HG03280 (cell line): ENCODE measurements around the gene SUPV3L1.
"Not testable (repeated sequence)": the region's sequence is repeated elsewhere in the genome, so short reads cannot be mapped to it uniquely, and the experiment has no call there.

Experiments
- ATAC-seq: cut with Tn5 transposase; IDR thresholded peaks from one replicate; pipeline ENCODE4 v1.9.1; 2021; ENCODE audit warnings: mild to moderate bottlenecking, moderate library complexity; ENCODE audit not compliant: unreplicated experiment

Gene SUPV3L1

GRCh38 chr10:69179743-69180524 lies at the start of gene SUPV3L1:
Gene SUPV3L1 (plus strand): TSS chr10:69180234. CDS start chr10:69180292, 58 bp downstream.
- peak; percentile 87 for ATAC-seq

DNA sequence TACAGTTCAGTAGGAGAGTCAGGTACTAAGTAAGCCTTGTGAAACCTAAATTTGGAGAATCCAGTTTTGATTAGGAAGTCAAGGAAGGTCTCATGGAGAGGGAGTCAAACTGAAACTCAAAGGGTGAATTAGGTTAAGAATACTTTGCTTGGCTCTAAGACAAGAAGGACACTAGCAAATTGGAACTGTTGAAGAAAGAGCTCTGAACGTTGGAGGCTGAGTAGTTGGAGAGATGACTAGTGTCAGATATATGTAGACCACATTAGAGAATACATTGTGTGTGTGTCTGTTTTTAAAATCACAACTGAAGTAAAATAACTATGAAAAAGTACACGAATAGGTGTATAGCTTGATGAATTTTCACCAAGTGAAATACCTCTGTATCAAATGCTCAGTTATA lies 49.8 kb upstream of the SUPV3L1 start:
- no peak for ATAC-seq

- ATAC-seq = no peak
Observed at GRCh38 chr10:69139961-69140360, 40.1 kb upstream of the SUPV3L1 start.

GRCh38 chr10:69141304-69141703 lies 38.7 kb upstream of the SUPV3L1 start:
- ATAC-seq = no peak

GRCh38 chr10:69142074-69142473 lies 38.0 kb upstream of the SUPV3L1 start:
- ATAC-seq = not testable (repeated sequence)

GRCh38 chr10:69142983-69143382 lies 37.1 kb upstream of the SUPV3L1 start:
- ATAC-seq = no peak

DNA sequence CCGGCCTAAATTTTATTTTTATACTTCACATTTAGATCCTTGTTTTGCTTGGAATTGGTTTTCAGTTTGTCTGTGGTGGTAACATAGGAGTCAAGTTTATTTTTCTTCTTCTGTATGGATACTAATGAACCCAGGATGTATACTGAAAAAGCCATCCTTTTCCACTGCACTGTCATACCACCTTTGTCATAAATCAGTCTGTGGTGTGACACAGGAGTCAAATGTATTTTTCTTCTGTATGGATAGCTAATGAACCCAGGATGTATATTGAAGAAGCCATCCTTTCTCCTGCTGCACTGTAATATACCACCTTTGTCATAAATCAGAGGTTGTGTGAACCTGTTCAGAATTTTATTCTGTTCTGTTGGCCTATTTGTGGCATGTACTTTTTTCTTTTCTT lies 34.7 kb upstream of the SUPV3L1 start:
- ATAC-seq = no peak

DNA sequence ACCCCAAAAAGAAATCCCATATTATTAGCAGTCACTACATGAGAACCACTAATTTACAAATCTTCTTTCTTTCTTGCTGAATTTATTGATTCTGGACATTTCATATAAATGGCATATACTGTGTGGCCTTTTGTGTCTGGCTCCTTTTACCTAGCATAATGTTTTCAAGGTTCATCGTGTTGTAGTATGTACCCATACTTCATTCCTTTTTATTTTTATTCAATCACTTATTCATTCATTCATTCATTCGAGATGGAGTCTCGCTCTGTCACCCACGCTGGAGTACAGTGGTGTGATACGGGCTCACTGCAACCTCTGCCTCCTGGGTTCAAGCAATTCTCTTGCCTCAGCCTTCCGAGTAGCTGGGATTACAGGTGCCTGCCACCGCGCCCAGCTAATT lies 34.2 kb upstream of the SUPV3L1 start:
- ATAC-seq = no peak

DNA sequence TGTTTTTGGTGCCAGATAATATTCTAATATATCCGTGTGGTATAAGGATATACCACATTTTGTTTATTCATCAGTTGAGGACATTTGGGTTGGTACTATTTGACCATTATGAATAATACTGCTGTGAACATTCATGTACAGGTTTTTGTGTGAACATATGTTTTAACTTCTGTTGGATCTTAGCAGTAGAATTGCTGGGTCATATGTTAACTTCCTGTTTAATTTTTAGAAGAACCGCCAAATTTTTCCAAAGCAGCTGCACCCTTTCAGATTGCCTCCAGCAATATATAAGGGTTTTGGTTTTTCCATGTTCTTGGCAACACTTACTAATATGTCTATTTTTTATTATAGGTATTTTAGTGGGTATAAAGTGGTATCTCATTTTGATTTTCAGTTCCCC lies 33.3 kb upstream of the SUPV3L1 start:
- ATAC-seq = no peak

- ATAC-seq = no peak
Observed at GRCh38 chr10:69151984-69152383, 28.1 kb upstream of the SUPV3L1 start.

- no peak for ATAC-seq
Observed at GRCh38 chr10:69153227-69153626, 26.8 kb upstream of the SUPV3L1 start.

GRCh38 chr10:69160809-69161241 lies 19.2 kb upstream of the SUPV3L1 start:
- ATAC-seq = no peak

- ATAC-seq = no peak
Observed at GRCh38 chr10:69168493-69168892, 11.5 kb upstream of the SUPV3L1 start.

DNA sequence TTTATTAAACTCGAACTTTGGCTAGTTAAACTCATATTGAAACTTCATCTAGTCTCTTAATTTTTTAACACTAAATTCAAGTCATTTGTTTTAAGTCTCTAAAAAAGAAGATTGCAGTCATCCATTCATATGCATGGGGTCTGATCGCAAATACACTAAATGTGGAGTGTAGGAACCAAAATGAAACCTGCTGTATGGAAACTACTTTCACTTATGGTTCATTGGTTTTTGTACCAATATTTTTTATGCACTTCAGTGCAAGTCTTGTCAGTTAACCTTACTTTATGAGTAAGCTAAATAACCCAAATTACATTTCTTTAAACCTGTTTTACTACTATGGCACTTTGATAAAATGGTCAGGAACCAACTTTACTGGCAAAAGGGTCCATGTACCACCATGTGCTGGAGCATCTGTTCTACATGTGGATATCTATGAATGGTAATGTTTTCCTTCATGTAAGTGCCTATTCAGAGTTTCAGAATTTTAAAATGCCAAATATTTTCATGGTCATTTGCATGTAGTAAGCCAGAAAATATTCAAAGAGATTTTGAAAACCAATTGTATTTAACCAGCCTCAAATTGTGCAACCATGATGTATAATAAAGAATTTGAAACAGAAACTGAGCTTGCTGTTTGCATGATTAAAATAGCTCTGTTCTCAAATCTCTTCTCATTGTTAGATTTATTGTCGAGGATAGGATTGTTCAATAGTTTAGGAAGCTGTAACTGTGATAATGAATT lies 7.6 kb upstream of the SUPV3L1 start:
- ATAC-seq = no peak

DNA sequence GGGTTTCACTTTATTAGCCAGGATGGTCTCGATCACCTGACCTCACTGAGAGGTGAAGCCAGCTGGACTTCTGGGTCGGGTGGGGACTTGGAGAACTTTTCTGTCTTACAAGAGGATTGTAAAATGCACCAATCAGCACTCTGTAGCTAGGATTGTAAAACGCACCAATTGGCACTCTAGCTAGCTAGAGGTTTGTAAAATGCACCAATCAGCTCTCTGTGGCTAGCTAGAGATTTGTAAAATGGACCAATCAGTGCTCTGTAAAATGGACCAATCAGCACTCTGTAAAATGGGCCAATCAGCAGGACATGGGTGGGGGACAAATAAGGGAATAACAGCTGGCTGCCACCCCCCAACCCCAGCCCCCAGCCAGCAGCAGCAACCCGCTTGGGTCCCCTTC lies 4.7 kb upstream of the SUPV3L1 start:
- not testable (repeated sequence) for ATAC-seq

DNA sequence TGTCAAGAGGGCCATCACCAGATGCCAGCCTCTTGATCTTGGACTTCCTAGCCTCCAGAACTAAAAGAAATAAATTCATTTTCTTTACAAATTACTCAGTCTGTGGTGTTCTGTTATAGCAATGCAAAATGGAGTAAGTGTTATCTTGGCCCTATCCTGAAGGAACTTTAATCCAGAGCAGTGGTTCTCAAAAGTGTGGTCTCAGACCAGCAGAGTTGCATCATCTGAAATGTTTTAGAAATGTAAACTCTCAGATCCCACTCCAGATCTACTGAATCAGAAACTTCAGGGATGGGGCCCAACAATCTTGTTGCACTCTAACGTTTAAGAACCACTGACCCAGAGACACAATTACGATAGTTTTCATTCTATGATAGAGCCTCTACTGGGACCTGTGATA lies 3.2 kb upstream of the SUPV3L1 start:
- ATAC-seq = no peak

- peak; percentile 27 for ATAC-seq
Observed at GRCh38 chr10:69179089-69179742, 818 bp upstream of the SUPV3L1 start.

DNA sequence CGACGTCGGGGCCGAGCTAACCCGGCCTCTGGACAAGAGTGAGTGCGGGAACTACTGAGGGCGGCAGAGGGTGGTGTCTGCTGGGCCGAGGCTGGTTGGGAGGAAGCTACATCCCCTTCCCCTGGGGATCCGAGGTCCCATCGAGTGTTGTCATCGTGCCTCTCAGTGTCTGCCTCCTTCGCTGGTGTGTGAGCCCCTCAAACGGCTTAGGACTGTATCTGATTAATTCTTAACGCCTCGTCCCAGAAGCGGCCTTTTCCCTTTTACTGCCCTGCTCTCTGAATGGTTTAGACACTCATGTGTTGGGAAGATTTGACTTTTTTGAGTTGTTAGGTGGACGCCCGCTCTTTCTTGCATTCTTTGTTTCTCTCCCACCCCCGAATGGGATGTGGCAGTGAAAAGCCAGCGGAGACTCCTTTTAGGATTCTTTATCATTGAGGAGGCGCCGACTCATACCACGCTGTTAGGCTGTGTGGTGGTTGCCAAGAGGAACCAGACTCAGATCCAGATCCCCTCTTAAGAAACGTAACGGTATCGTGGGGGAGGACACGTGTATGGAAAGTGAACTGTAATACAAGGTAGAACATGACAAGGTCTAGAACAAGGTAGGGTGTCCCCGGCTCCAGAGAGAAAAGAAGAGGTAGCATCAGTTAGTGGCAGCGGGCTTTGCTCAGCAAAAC lies 631 bp downstream of the SUPV3L1 start:
- no peak for ATAC-seq

DNA sequence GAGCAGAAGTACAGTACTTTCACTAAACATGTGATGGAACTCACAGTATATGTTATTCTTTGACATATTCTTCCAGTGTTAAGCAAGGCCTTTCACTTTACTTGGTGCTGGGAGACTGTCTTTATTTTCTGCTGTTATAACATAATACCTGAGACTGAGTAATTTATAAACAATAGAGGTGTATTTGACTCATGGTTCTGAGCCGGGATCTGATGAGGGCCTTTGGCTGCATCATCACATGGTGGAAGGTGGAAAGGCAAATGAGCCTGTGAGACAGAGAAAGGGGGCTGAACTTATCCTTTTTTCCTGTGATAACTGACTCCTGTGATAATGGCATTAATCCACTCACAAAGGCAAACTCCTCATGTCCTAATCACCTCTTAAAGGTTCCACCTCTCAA lies 1.4 kb downstream of the SUPV3L1 start:
- ATAC-seq = no peak

DNA sequence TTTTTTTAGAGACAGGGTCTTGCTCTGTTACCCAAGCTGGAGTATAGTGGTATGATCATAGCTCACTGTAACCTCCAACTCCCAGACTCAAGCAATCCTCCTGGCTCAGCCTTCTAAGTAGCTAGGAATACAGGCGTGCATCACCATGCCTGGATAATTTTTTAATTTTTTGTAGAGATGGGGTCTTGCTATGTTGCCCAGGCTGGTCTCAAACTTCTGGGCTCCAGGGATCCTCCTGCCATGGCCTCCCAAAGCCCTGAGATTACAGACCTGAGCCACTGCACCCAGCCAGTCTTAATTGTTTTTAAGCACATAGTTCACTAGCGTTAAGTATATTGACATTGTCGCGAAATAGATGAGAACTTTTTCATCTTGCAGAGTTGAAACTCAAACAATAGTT lies 2.0 kb downstream of the SUPV3L1 start:
- ATAC-seq = no peak

- ATAC-seq = no peak
Observed at GRCh38 chr10:69186524-69186923, 6.5 kb downstream of the SUPV3L1 start.
